Esophagus muscularis mucosa (tissue), 4 donors: Measurements from ENCODE around the gene PDGFD. TPM values are rescaled to one million over a fixed set of nuclear protein-coding genes. Genes with fewer than 3 reads are reported as not detected.

ENCODE experiments used
- DNase-seq: peaks from one replicate; pipeline ENCODE4 v3.0.0-alpha.2; 2017; ENCODE audit errors: extremely low spot score
- H3K27ac ChIP-seq, 4 donors: fragments of 200-600 bp; sonication (generic); replicated peaks in 1 of 4; 1 replicate in 3 of 4; 2 replicates in 1 of 4; pipeline ENCODE4 v1.5.1; 2016 to 2019; ENCODE audit warnings: mild to moderate bottlenecking in 1 of 4
- H3K27me3 ChIP-seq, 4 donors: fragments of 200-600 bp; sonication (generic); one replicate each; pipeline versions ENCODE4 v1.5.1 to v1.6.0; 2016 to 2019
- H3K36me3 ChIP-seq, 4 donors: fragments of 200-600 bp; sonication (generic); one replicate each; pipeline ENCODE4 v1.5.1; 2016 to 2019
- H3K4me1 ChIP-seq, 4 donors: fragments of 200-600 bp; sonication (generic); one replicate each; pipeline ENCODE4 v1.5.1; 2016 to 2019
- H3K4me3 ChIP-seq, 4 donors: fragments of 200-600 bp; sonication (generic); 1 replicate in 2 of 4; 2 replicates in 2 of 4; pipeline ENCODE4 v1.5.1; 2016 to 2019; ENCODE audit warnings: mild to moderate bottlenecking in 4 of 4, moderate library complexity in 1 of 4
- H3K9me3 ChIP-seq, 4 donors: fragments of 200-600 bp; sonication (generic); 1 replicate in 3 of 4; 2 replicates in 1 of 4; pipeline ENCODE4 v1.5.1; 2016 to 2019
- CTCF ChIP-seq, 3 experiments: fragments of 200-600 bp in 2 of 3; fragments of 450-650 bp in 1 of 3; sonication (generic) in 2 of 3; IDR thresholded peaks; one replicate each; pipeline ENCODE4 v1.5.1; 2017 to 2019; ENCODE audit warnings: antibody characterized with exemption in 3 of 3, mild to moderate bottlenecking in 2 of 3, moderate library complexity in 1 of 3
- EP300 ChIP-seq: sonication (generic); formaldehyde crosslinking; IDR thresholded peaks from one replicate; pipeline ENCODE4 v1.6.1; 2017; ENCODE audit warnings: antibody characterized with exemption
- POLR2A ChIP-seq: fragments of 450-650 bp; IDR thresholded peaks from one replicate; pipeline ENCODE4 v1.6.1; 2017; ENCODE audit warnings: antibody characterized with exemption, moderate library complexity, mild to moderate bottlenecking, low read depth
- POLR2AphosphoS5 ChIP-seq, 2 donors: sonication (generic); formaldehyde crosslinking; IDR thresholded peaks; one replicate each; pipeline ENCODE4 v1.6.1; 2017; ENCODE audit warnings: antibody characterized with exemption in 2 of 2
- WGBS: methylation state at CpG from one replicate; pipeline ENCODE4 v1.1.5; 2018; 5-methylcytosine and 5-hydroxymethylcytosine counted together
- intact Hi-C: fragments of 100-400 bp; cut with DNase I; formaldehyde crosslinking; loops from one replicate; pipeline ENCODE4 v1.15.1; 2023
- total RNA-seq, 4 donors: library from RNA; depleted of rRNA; stranded (reverse); fragments of >200 nt; gene quantifications; one replicate each; pipeline versions ENCODE4 v1.1.0 to v1.2.1, GENCODE V29; 2016

Gene PDGFD
- total RNA-seq, 4 donors from 2014 or later, result 4.2 to 8.6 (median 6.5) TPM

DNA sequence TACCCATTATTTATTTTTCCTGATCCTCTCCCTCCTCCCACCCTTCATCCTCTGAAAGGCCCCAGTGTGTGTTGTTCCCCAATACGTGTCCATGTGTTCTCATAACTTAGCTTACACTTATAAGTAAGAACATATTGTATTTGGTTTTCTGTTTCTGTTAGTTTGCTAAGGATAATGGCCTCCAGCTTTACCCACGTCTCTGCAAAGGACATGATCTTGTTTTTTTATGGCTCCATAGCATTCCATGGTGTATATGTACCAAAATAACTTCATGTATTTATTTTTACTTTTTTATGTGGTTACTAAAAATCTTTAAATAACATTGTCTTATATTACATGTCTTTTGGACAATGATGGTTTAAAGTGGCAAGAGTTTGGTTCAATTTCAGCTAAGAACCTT lies 15.2 kb downstream of the PDGFD start:
- H3K36me3 ChIP-seq, result no peaks in the 10 kb centered on the region
- no peak overlapping the region for H3K4me3 ChIP-seq
- no peak for TF ChIP-seq CTCF (IDR thresholded peaks at IDR 0.05)
- no peak for TF ChIP-seq POLR2AphosphoS5 (IDR thresholded peaks at IDR 0.05)
- TF ChIP-seq POLR2A, result no peak
- TF ChIP-seq EP300, result no peak
- H3K27ac ChIP-seq, result no peak overlapping the region
- H3K9me3 ChIP-seq, result no peaks in the 10 kb centered on the region
- no peaks in the 10 kb centered on the region for H3K4me1 ChIP-seq
- no peaks in the 10 kb centered on the region for H3K27me3 ChIP-seq
- DNase-seq, result no peak
- intact Hi-C loops, result no loop called here
- WGBS, result 93% methylated on average over 2 of the region's 2 CpGs

DNA sequence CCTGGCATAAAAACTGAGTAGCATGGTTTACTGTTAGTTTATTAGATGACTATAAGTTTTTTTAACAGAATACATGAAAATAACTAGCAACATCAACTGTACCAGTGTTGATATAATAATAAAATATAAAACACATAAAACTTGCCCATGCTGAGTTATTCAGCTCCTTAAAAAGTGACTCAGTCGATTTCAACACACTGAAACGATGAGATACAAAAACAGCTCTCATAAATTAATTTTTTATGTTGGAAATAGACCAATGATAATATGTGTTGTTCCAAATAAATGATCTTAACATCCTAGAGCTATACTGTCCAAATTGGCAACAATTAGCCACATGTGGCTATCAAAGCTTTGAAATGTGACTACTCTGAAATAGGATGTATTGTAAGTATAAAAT lies 15.9 kb downstream of the PDGFD start:
- H3K36me3 ChIP-seq, result no peaks in the 10 kb centered on the region
- 67% methylated on average over 2 of the region's 2 CpGs for WGBS
- no peaks in the 10 kb centered on the region for H3K27me3 ChIP-seq
- no peak for DNase-seq
- no peaks in the 10 kb centered on the region for H3K9me3 ChIP-seq
- intact Hi-C loops, result no loop called here
- TF ChIP-seq POLR2AphosphoS5 (IDR thresholded peaks at IDR 0.05) (no peak), EP300 (no peak), CTCF (IDR thresholded peaks at IDR 0.05) (no peak), POLR2A (no peak)
- no peaks in the 10 kb centered on the region for H3K4me1 ChIP-seq
- no peak overlapping the region for H3K4me3 ChIP-seq
- no peak overlapping the region for H3K27ac ChIP-seq

DNA sequence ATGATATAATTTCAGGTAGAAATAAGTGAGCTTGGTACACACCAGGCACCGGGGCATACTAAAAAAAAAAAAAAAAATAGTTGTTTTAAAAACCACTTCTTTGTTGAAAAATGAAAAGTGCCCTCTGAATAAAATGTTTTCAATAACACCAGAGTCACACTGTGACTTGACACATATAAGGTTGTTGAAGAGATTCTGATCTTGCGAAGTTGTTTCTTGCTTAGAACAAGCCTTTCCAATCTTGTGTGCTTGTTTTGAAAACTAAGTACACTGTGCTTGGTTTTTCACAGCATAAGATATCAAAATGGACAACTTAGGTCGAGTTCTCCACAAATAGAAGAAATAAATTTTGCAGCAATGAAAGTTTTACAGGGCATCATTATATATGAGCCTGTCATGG lies 17.0 kb downstream of the PDGFD start:
- DNase-seq, result no peak
- intact Hi-C loops, result no loop called here
- H3K9me3 ChIP-seq, result no peaks in the 10 kb centered on the region
- H3K4me3 ChIP-seq, result no peak overlapping the region
- no peaks in the 10 kb centered on the region for H3K4me1 ChIP-seq
- H3K36me3 ChIP-seq, result no peaks in the 10 kb centered on the region
- TF ChIP-seq POLR2AphosphoS5 (IDR thresholded peaks at IDR 0.05), result no peak
- no peak for TF ChIP-seq EP300
- TF ChIP-seq CTCF (IDR thresholded peaks at IDR 0.05), result no peak
- TF ChIP-seq POLR2A, result no peak
- H3K27ac ChIP-seq, result no peak overlapping the region
- 86% methylated on average over 3 of the region's 3 CpGs for whole genome bisulfite sequencing
- no peaks in the 10 kb centered on the region for H3K27me3 ChIP-seq

- no peaks in the 10 kb centered on the region for H3K4me1 ChIP-seq
- DNase-seq, result no peak
- no peak for TF ChIP-seq POLR2AphosphoS5 (IDR thresholded peaks at IDR 0.05)
- TF ChIP-seq POLR2A, result no peak
- no peak for TF ChIP-seq EP300
- TF ChIP-seq CTCF (IDR thresholded peaks at IDR 0.05), result no peak
- H3K4me3 ChIP-seq, result no peak overlapping the region
- 84% methylated on average over 3 of the region's 3 CpGs for WGBS
- H3K27ac ChIP-seq, result no peak overlapping the region
- no peaks in the 10 kb centered on the region for H3K36me3 ChIP-seq
- intact Hi-C loops, result no loop called here
- H3K9me3 ChIP-seq, result no peaks in the 10 kb centered on the region
- no peaks in the 10 kb centered on the region for H3K27me3 ChIP-seq
Measured at GRCh38 chr11:104146421-104146820, 17.5 kb downstream of the PDGFD start.

DNA sequence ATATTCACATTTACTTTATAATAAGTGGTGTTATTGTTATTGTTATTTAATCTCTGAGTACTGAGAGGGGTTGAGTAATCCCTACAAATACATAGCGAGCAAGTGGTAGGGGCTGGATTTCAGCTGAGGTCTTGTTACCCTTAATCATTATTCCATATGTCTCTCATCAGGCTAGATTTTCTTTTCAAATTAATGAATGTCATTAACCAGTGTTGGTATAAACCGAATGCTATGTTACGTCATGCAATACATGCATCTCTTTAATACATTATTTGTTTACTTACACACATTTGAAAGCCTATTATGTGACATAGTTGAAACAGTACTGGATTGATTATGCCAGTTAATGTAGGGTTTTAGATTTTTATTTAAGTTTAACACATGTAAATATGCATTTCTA lies 18.9 kb downstream of the PDGFD start:
- DNase-seq, result no peak
- Histone ChIP-seq H3K27ac (no peak overlapping the region), H3K4me1 (no peaks in the 10 kb centered on the region), H3K27me3 (no peaks in the 10 kb centered on the region), H3K9me3 (no peaks in the 10 kb centered on the region), H3K4me3 (no peak overlapping the region), H3K36me3 (no peaks in the 10 kb centered on the region)
- intact Hi-C loops, result no loop called here
- TF ChIP-seq POLR2A (no peak), POLR2AphosphoS5 (IDR thresholded peaks at IDR 0.05) (no peak), EP300 (no peak), CTCF (IDR thresholded peaks at IDR 0.05) (no peak)
- 92% methylated on average over 3 of the region's 3 CpGs for WGBS
